Muscle of leg (tissue), 11 donors: ENCODE measurements around the gene PRSS50. TPM values are rescaled to one million over a fixed set of nuclear protein-coding genes. Genes with fewer than 3 reads are reported as not detected.

Experiments
- DNase-seq: peaks from one replicate; pipeline ENCODE4 v3.0.0; 2013
- H3K27ac ChIP-seq: one replicate; pipeline ENCODE4 v1.5.1; 2013; ENCODE audit warnings: mild to moderate bottlenecking, low read length, control low read depth
- H3K27me3 ChIP-seq: one replicate; pipeline ENCODE4 v1.6.1; 2013; ENCODE audit warnings: low read length; ENCODE audit not compliant: control insufficient read depth, insufficient read depth
- H3K36me3 ChIP-seq: one replicate; pipeline ENCODE4 v1.6.1; 2013; ENCODE audit warnings: low read length; ENCODE audit not compliant: control insufficient read depth, insufficient read depth
- H3K4me1 ChIP-seq: one replicate; pipeline ENCODE4 v1.6.1; 2013; ENCODE audit warnings: low read length; ENCODE audit not compliant: control insufficient read depth, insufficient read depth
- H3K4me3 ChIP-seq: one replicate; pipeline ENCODE4 v1.5.1; 2013; ENCODE audit warnings: low read length, control low read depth
- H3K9me3 ChIP-seq: replicated peaks from 2 replicates; pipeline ENCODE4 v1.6.1; 2013; ENCODE audit warnings: low read depth, low read length; ENCODE audit not compliant: control insufficient read depth
- WGBS: methylation state at CpG from one replicate; pipeline ENCODE4 v1.1.5; 2013; ENCODE audit warnings: missing lambda C conversion rate; ENCODE audit not compliant: insufficient coverage; 5-methylcytosine and 5-hydroxymethylcytosine counted together
- polyA plus RNA-seq, 8 donors: library from polyadenylated mRNA; unstranded; fragments of 120-200 nt; gene quantifications; one replicate each; pipeline versions ENCODE4 v1.2.1 to v1.2.3, GENCODE V29; 2013; ENCODE audit warnings: inconsistent platforms in 1 of 8, low replicate concordance in 1 of 8; ENCODE audit not compliant: insufficient read length in 8 of 8, insufficient read depth in 1 of 8
- total RNA-seq: library from RNA; stranded (reverse); fragments of 120-200 nt; gene quantifications from one replicate; pipeline ENCODE4 v1.2.4, GENCODE V29; 2013

The PRSS50 gene
- total and polyA plus RNA-seq, 9 donors = 0.06 to 0.44 (median 0.12) TPM; not detected in 1

- Histone ChIP-seq H3K27me3 (peaks cover 21% of the 10 kb centered on the region), H3K36me3 (no peaks in the 10 kb centered on the region), H3K27ac (no peak overlapping the region), H3K4me1 (peaks cover 55% of the 10 kb centered on the region), H3K4me3 (peak overlapping the region; percentile 63), H3K9me3 (no peaks in the 10 kb centered on the region)
- 59% methylated on average over 7 of the region's 11 CpGs for WGBS
- DNase-seq = no peak
Measured at GRCh38 chr3:46692566-46692990, 25.1 kb downstream of the PRSS50 start.

GRCh38 chr3:46690798-46691197 is 26.9 kb downstream of the PRSS50 start:
- H3K4me3 ChIP-seq = no peak overlapping the region
- no peak overlapping the region for H3K27ac ChIP-seq
- DNase-seq = no peak
- WGBS = no CpG with 5 or more reads among the region's 5 CpGs
- peaks cover 21% of the 10 kb centered on the region for H3K27me3 ChIP-seq
- no peaks in the 10 kb centered on the region for H3K9me3 ChIP-seq
- H3K36me3 ChIP-seq = no peaks in the 10 kb centered on the region
- peaks cover 40% of the 10 kb centered on the region for H3K4me1 ChIP-seq

- no peak for DNase-seq
- H3K4me3 ChIP-seq = no peak overlapping the region
- 86% methylated on average over 9 of the region's 9 CpGs for WGBS
- H3K9me3 ChIP-seq = no peaks in the 10 kb centered on the region
- no peak overlapping the region for H3K27ac ChIP-seq
- peaks cover 4% of the 10 kb centered on the region for H3K27me3 ChIP-seq
- H3K4me1 ChIP-seq = peaks cover under 1% of the 10 kb centered on the region
- H3K36me3 ChIP-seq = no peaks in the 10 kb centered on the region
Measured at GRCh38 chr3:46685446-46685845, 32.2 kb downstream of the PRSS50 start.

GRCh38 chr3:46684891-46685290 is 32.8 kb downstream of the PRSS50 start:
- no peaks in the 10 kb centered on the region for H3K36me3 ChIP-seq
- H3K27me3 ChIP-seq = peaks cover 4% of the 10 kb centered on the region

GRCh38 chr3:46682974-46683373 is 34.7 kb downstream of the PRSS50 start:
- Histone ChIP-seq H3K27me3 (peaks cover 4% of the 10 kb centered on the region), H3K4me3 (no peak overlapping the region), H3K4me1 (no peaks in the 10 kb centered on the region), H3K36me3 (no peaks in the 10 kb centered on the region), H3K27ac (no peak overlapping the region), H3K9me3 (no peaks in the 10 kb centered on the region)
- WGBS = 82% methylated on average over 3 of the region's 11 CpGs
- DNase-seq = no peak

More at GRCh38 chr3:46684891-46685290, 32.8 kb downstream of the PRSS50 start:
- no peak for DNase-seq
- Histone ChIP-seq H3K4me1 (no peaks in the 10 kb centered on the region), H3K4me3 (no peak overlapping the region), H3K9me3 (no peaks in the 10 kb centered on the region), H3K27ac (no peak overlapping the region)
- 75% methylated on average over 2 of the region's 2 CpGs for WGBS

- H3K27ac ChIP-seq = no peak overlapping the region
Measured at GRCh38 chr3:46681856-46682540, 35.7 kb downstream of the PRSS50 start.

GRCh38 chr3:46681387-46681786 is 36.3 kb downstream of the PRSS50 start:
- peaks cover 4% of the 10 kb centered on the region for H3K27me3 ChIP-seq
- no peaks in the 10 kb centered on the region for H3K36me3 ChIP-seq
- DNase-seq = no peak
- no peaks in the 10 kb centered on the region for H3K9me3 ChIP-seq
- WGBS = 63% methylated on average over 5 of the region's 10 CpGs
- H3K4me3 ChIP-seq = no peak overlapping the region
- H3K27ac ChIP-seq = no peak overlapping the region
- H3K4me1 ChIP-seq = peaks cover 13% of the 10 kb centered on the region

More at GRCh38 chr3:46681856-46682540, 35.7 kb downstream of the PRSS50 start:
- no peak overlapping the region for H3K4me3 ChIP-seq
- no peak for DNase-seq
- H3K27me3 ChIP-seq = peaks cover 4% of the 10 kb centered on the region
- H3K4me1 ChIP-seq = peaks cover 7% of the 10 kb centered on the region
- WGBS = 69% methylated on average over 9 of the region's 13 CpGs
- no peaks in the 10 kb centered on the region for H3K36me3 ChIP-seq
- H3K9me3 ChIP-seq = no peaks in the 10 kb centered on the region

- H3K27ac ChIP-seq = no peak overlapping the region
- H3K4me1 ChIP-seq = peaks cover 22% of the 10 kb centered on the region
- H3K36me3 ChIP-seq = no peaks in the 10 kb centered on the region
- H3K27me3 ChIP-seq = no peaks in the 10 kb centered on the region
- H3K4me3 ChIP-seq = no peak overlapping the region
- no peaks in the 10 kb centered on the region for H3K9me3 ChIP-seq
- DNase-seq = no peak
- 83% methylated on average over 2 of the region's 9 CpGs for WGBS
Measured at GRCh38 chr3:46680298-46680826, 37.3 kb downstream of the PRSS50 start.

GRCh38 chr3:46679681-46680080 is 38.0 kb downstream of the PRSS50 start:
- no peaks in the 10 kb centered on the region for H3K27me3 ChIP-seq
- no peak overlapping the region for H3K27ac ChIP-seq
- no peaks in the 10 kb centered on the region for H3K36me3 ChIP-seq
- 77% methylated on average over 3 of the region's 5 CpGs for WGBS
- H3K4me1 ChIP-seq = peaks cover 23% of the 10 kb centered on the region
- no peaks in the 10 kb centered on the region for H3K9me3 ChIP-seq
- DNase-seq = no peak
- no peak overlapping the region for H3K4me3 ChIP-seq

GRCh38 chr3:46678280-46678679 is 39.4 kb downstream of the PRSS50 start:
- no peak for DNase-seq
- Histone ChIP-seq H3K36me3 (no peaks in the 10 kb centered on the region), H3K4me1 (peaks cover 23% of the 10 kb centered on the region), H3K9me3 (no peaks in the 10 kb centered on the region), H3K27me3 (peaks cover 2% of the 10 kb centered on the region), H3K27ac (no peak overlapping the region), H3K4me3 (no peak overlapping the region)
- 83% methylated on average over 2 of the region's 6 CpGs for WGBS
